Vagina (tissue), 2 donors: Measurements from ENCODE around the gene RIOK3.

Experiments
- POLR2A ChIP-seq, 2 donors: fragments of 450-650 bp; IDR thresholded peaks; one replicate each; pipeline ENCODE4 v1.6.1; 2017; ENCODE audit warnings: antibody characterized with exemption in 2 of 2, mild to moderate bottlenecking in 2 of 2, moderate library complexity in 2 of 2
- POLR2AphosphoS5 ChIP-seq, 2 donors: sonication (generic); formaldehyde crosslinking; IDR thresholded peaks; one replicate each; pipeline ENCODE4 v1.9.0; 2017; ENCODE audit warnings: antibody characterized with exemption in 2 of 2, mild to moderate bottlenecking in 2 of 2, low read depth in 1 of 2; ENCODE audit not compliant: insufficient read depth in 1 of 2

- TF ChIP-seq POLR2A (IDR thresholded peaks at IDR 0.05) (no peak), POLR2AphosphoS5 (IDR thresholded peaks at IDR 0.05; ENCODE audit: insufficient read depth in 1 of 2, low read depth in 1 of 2) (no peak)
Observed at GRCh38 chr18:23498877-23499276, 45.8 kb downstream of the RIOK3 start.
